ENCODE results near the gene ENAH.

The ENAH gene

GRCh38 chr1:225611537-225612223 lies 41.2 kb downstream of the ENAH start:
- no peak overlapping the region for H3K4me3 ChIP-seq (ENCODE audit: insufficient read length, low read depth)
- no peak for DNase-seq (ENCODE audit: low read depth, low spot score)
- peaks cover 15% of the 10 kb centered on the region for H3K9me3 ChIP-seq (ENCODE audit: insufficient read depth, low read length)
- H3K4me1 ChIP-seq (ENCODE audit: insufficient read depth, insufficient read length): no peaks in the 10 kb centered on the region
- peaks cover 6% of the 10 kb centered on the region for H3K36me3 ChIP-seq (ENCODE audit: insufficient read depth, insufficient read length, low read length)
- no peaks in the 10 kb centered on the region for H3K27me3 ChIP-seq (ENCODE audit: insufficient read depth, insufficient read length)
- no peak overlapping the region for H3K9ac ChIP-seq (ENCODE audit: insufficient read length, low read depth)
- TF ChIP-seq YY1 (IDR thresholded peaks at IDR 0.05; ENCODE audit: insufficient read depth, insufficient read length) (no peak), SUZ12 (IDR thresholded peaks at IDR 0.05; ENCODE audit: extremely low read depth, insufficient read depth, insufficient read length) (no peak), ZNF274 (IDR thresholded peaks at IDR 0.05; ENCODE audit: low read depth, low read length) (no peak)

- H3K27me3 ChIP-seq (ENCODE audit: insufficient read depth, insufficient read length): no peaks in the 10 kb centered on the region
- no peak overlapping the region for H3K4me3 ChIP-seq (ENCODE audit: insufficient read length, low read depth)
- no peak overlapping the region for H3K9ac ChIP-seq (ENCODE audit: insufficient read length, low read depth)
- H3K9me3 ChIP-seq (ENCODE audit: insufficient read depth, low read length): peaks cover 11% of the 10 kb centered on the region; the same call in 1 of the 2 replicates
- no peak for DNase-seq (ENCODE audit: low read depth, low spot score)
- peaks cover 6% of the 10 kb centered on the region for H3K36me3 ChIP-seq (ENCODE audit: insufficient read depth, insufficient read length, low read length)
- TF ChIP-seq ZNF274 (IDR thresholded peaks at IDR 0.05; ENCODE audit: low read depth, low read length) (no peak), YY1 (IDR thresholded peaks at IDR 0.05; ENCODE audit: insufficient read depth, insufficient read length) (no peak), SUZ12 (IDR thresholded peaks at IDR 0.05; ENCODE audit: extremely low read depth, insufficient read depth, insufficient read length) (no peak)
- no peaks in the 10 kb centered on the region for H3K4me1 ChIP-seq (ENCODE audit: insufficient read depth, insufficient read length)
Measured at GRCh38 chr1:225610539-225610938, 42.4 kb downstream of the ENAH start.

- Histone ChIP-seq H3K36me3 (ENCODE audit: insufficient read depth, insufficient read length, low read length) (no peaks in the 10 kb centered on the region), H3K9me3 (ENCODE audit: insufficient read depth, low read length) (no peaks in the 10 kb centered on the region), H3K27me3 (ENCODE audit: insufficient read depth, insufficient read length) (no peaks in the 10 kb centered on the region), H3K9ac (ENCODE audit: insufficient read length, low read depth) (no peak overlapping the region), H3K4me1 (ENCODE audit: insufficient read depth, insufficient read length) (no peaks in the 10 kb centered on the region), H3K4me3 (ENCODE audit: insufficient read length, low read depth) (no peak overlapping the region)
- DNase-seq (ENCODE audit: low read depth, low spot score): no peak
- no peak for TF ChIP-seq YY1 (IDR thresholded peaks at IDR 0.05; ENCODE audit: insufficient read depth, insufficient read length)
- no peak for TF ChIP-seq ZNF274 (IDR thresholded peaks at IDR 0.05; ENCODE audit: low read depth, low read length)
- TF ChIP-seq SUZ12 (IDR thresholded peaks at IDR 0.05; ENCODE audit: extremely low read depth, insufficient read depth, insufficient read length): no peak
Measured at GRCh38 chr1:225608014-225608796, 44.7 kb downstream of the ENAH start.

GRCh38 chr1:225607355-225607754 lies 45.6 kb downstream of the ENAH start:
- Histone ChIP-seq H3K4me3 (ENCODE audit: insufficient read length, low read depth) (no peak overlapping the region), H3K9ac (ENCODE audit: insufficient read length, low read depth) (no peak overlapping the region), H3K4me1 (ENCODE audit: insufficient read depth, insufficient read length) (no peaks in the 10 kb centered on the region), H3K36me3 (ENCODE audit: insufficient read depth, insufficient read length, low read length) (no peaks in the 10 kb centered on the region), H3K27me3 (ENCODE audit: insufficient read depth, insufficient read length) (no peaks in the 10 kb centered on the region), H3K9me3 (ENCODE audit: insufficient read depth, low read length) (no peaks in the 10 kb centered on the region)
- no peak for TF ChIP-seq YY1 (IDR thresholded peaks at IDR 0.05; ENCODE audit: insufficient read depth, insufficient read length)
- TF ChIP-seq SUZ12 (IDR thresholded peaks at IDR 0.05; ENCODE audit: extremely low read depth, insufficient read depth, insufficient read length): no peak
- no peak for TF ChIP-seq ZNF274 (IDR thresholded peaks at IDR 0.05; ENCODE audit: low read depth, low read length)
- DNase-seq (ENCODE audit: low read depth, low spot score): no peak

- Histone ChIP-seq H3K9me3 (ENCODE audit: insufficient read depth, low read length) (peaks cover 10% of the 10 kb centered on the region; the same call in 1 of the 2 replicates), H3K4me1 (ENCODE audit: insufficient read depth, insufficient read length) (no peaks in the 10 kb centered on the region), H3K9ac (ENCODE audit: insufficient read length, low read depth) (no peak overlapping the region), H3K36me3 (ENCODE audit: insufficient read depth, insufficient read length, low read length) (peaks cover 5% of the 10 kb centered on the region), H3K27me3 (ENCODE audit: insufficient read depth, insufficient read length) (no peaks in the 10 kb centered on the region), H3K4me3 (ENCODE audit: insufficient read length, low read depth) (no peak overlapping the region)
- no peak for TF ChIP-seq YY1 (IDR thresholded peaks at IDR 0.05; ENCODE audit: insufficient read depth, insufficient read length)
- no peak for TF ChIP-seq ZNF274 (IDR thresholded peaks at IDR 0.05; ENCODE audit: low read depth, low read length)
- no peak for TF ChIP-seq SUZ12 (IDR thresholded peaks at IDR 0.05; ENCODE audit: extremely low read depth, insufficient read depth, insufficient read length)
- DNase-seq (ENCODE audit: low read depth, low spot score): no peak
Measured at GRCh38 chr1:225603538-225604354, 49.2 kb downstream of the ENAH start.

- Histone ChIP-seq H3K36me3 (ENCODE audit: insufficient read depth, insufficient read length, low read length) (peaks cover 5% of the 10 kb centered on the region), H3K9ac (ENCODE audit: insufficient read length, low read depth) (no peak overlapping the region), H3K4me1 (ENCODE audit: insufficient read depth, insufficient read length) (no peaks in the 10 kb centered on the region), H3K27me3 (ENCODE audit: insufficient read depth, insufficient read length) (no peaks in the 10 kb centered on the region), H3K9me3 (ENCODE audit: insufficient read depth, low read length) (peaks cover 10% of the 10 kb centered on the region; the same call in 1 of the 2 replicates), H3K4me3 (ENCODE audit: insufficient read length, low read depth) (no peak overlapping the region)
- TF ChIP-seq SUZ12 (IDR thresholded peaks at IDR 0.05; ENCODE audit: extremely low read depth, insufficient read depth, insufficient read length): no peak
- no peak for TF ChIP-seq YY1 (IDR thresholded peaks at IDR 0.05; ENCODE audit: insufficient read depth, insufficient read length)
- no peak for TF ChIP-seq ZNF274 (IDR thresholded peaks at IDR 0.05; ENCODE audit: low read depth, low read length)
- DNase-seq (ENCODE audit: low read depth, low spot score): no peak
Measured at GRCh38 chr1:225602590-225603206, 50.2 kb downstream of the ENAH start.
